A549 (cell line): ENCODE measurements around the gene ZNF101. TPM values are rescaled to one million over a fixed set of nuclear protein-coding genes. Genes with fewer than 3 reads are reported as not detected.

Experiments used
- ATAC-seq, 2 experiments: fragments of 200-7000 bp in 1 of 2; fragments of >200 bp in 1 of 2; cut with Nextera tagmentation in 1 of 2; cut with Tn5 transposase in 1 of 2; 3 replicates each; pipeline versions ENCODE4 v1.8.0 to v1.9.1; 2018 to 2020; ENCODE audit warnings: mild to moderate bottlenecking in 1 of 2, moderate library complexity in 1 of 2
- CTCF ChIA-PET: fragments of 300-600 bp; sonication (Branson Sonifier 250); formaldehyde crosslinking; extraction: SDS; loops from one replicate; lab custom pipeline; 2021; ENCODE audit warnings: antibody characterized with exemption, inconsistent platforms; lab: Yijun Ruan, JAX
- POLR2A ChIA-PET: fragments of 350-600 bp; formaldehyde crosslinking; extraction: SDS; loops from one replicate; lab custom pipeline; 2021; ENCODE audit warnings: antibody characterized with exemption, inconsistent platforms; lab: Yijun Ruan, JAX
- DNase-seq, 2 experiments: peaks; one replicate each; pipeline versions ENCODE4 v3.0.0 to v3.0.0-alpha.2; 2011 to 2016; ENCODE audit warnings: low read depth in 1 of 2, low spot score in 1 of 2
- FAIRE-seq: peaks from 2 replicates; lab custom pipeline; 2011; peaks lifted over from hg19 to GRCh38; lab: Jason Lieb, UNC
- H3K27ac ChIP-seq, 2 experiments: fragments of >200 bp; sonication (Bioruptor Twin); formaldehyde crosslinking; 3 replicates each; pipeline ENCODE4 v1.5.1; 2016 to 2017
- H3K4me1 ChIP-seq: fragments of >200 bp; sonication (Bioruptor Twin); formaldehyde crosslinking; 3 replicates; pipeline ENCODE4 v1.6.1; 2016
- H3K4me2 ChIP-seq: fragments of >200 bp; sonication (Bioruptor Twin); formaldehyde crosslinking; 3 replicates; pipeline ENCODE4 v1.6.1; 2016
- H3K4me3 ChIP-seq: fragments of >200 bp; sonication (Bioruptor Twin); formaldehyde crosslinking; 3 replicates; pipeline ENCODE4 v1.5.1; 2016
- H3K9me3 ChIP-seq: fragments of >200 bp; sonication (Bioruptor Twin); formaldehyde crosslinking; 3 replicates; pipeline ENCODE4 v1.6.1; 2016
- ATOH8 ChIP-seq: fragments of 250-450 bp; sonication (Bioruptor Pico); IDR thresholded peaks from 2 replicates; pipeline ENCODE4 v1.5.0; 2020; ENCODE audit warnings: low read depth, mild to moderate bottlenecking, moderate library complexity
- CEBPB ChIP-seq, 2 experiments: fragments of >200 bp in 1 of 2; sonication (Bioruptor Twin) in 1 of 2; formaldehyde crosslinking in 1 of 2; IDR thresholded peaks; 2 replicates each; pipeline ENCODE4 v1.6.1; 2012 to 2016
- CHD2 ChIP-seq: fragments of 150-350 bp; IDR thresholded peaks from 2 replicates; pipeline ENCODE4 v1.6.1; 2014; ENCODE audit warnings: low read length; ENCODE audit not compliant: partially characterized antibody
- ELK1 ChIP-seq: fragments of 150-350 bp; IDR thresholded peaks from 2 replicates; pipeline ENCODE4 v1.6.1; 2014; ENCODE audit warnings: low read depth, mild to moderate bottlenecking, low read length
- ESRRA ChIP-seq: fragments of 150-350 bp; IDR thresholded peaks from 2 replicates; pipeline ENCODE4 v1.6.1; 2014; ENCODE audit warnings: mild to moderate bottlenecking, low read length, borderline replicate concordance
- HEYL ChIP-seq: fragments of 250-450 bp; sonication (Bioruptor Pico); IDR thresholded peaks from 2 replicates; pipeline ENCODE4 v1.8.0; 2021; ENCODE audit warnings: mild to moderate bottlenecking, moderate library complexity
- PBX3 ChIP-seq: IDR thresholded peaks from 2 replicates; pipeline ENCODE4 v1.6.1; 2012
- POLR2A ChIP-seq: IDR thresholded peaks from 2 replicates; pipeline ENCODE4 v1.6.1; 2012; ENCODE audit warnings: mild to moderate bottlenecking, low read length
- POLR2AphosphoS2 ChIP-seq: conservative IDR thresholded peaks from 2 replicates; pipeline ENCODE4 v1.6.1; 2012; ENCODE audit warnings: low read length, improper control_type of control experiment, inconsistent platforms
- RAD21 ChIP-seq, 2 experiments: fragments of >200 bp in 1 of 2; sonication (Bioruptor Twin) in 1 of 2; formaldehyde crosslinking in 1 of 2; IDR thresholded peaks in 1 of 2; conservative IDR thresholded peaks in 1 of 2; 2 replicates in 1 of 2; 3 replicates in 1 of 2; pipeline ENCODE4 v1.6.1; 2012 to 2018; ENCODE audit warnings: inconsistent platforms in 1 of 2
- RCOR1 ChIP-seq: fragments of 150-350 bp; IDR thresholded peaks from 2 replicates; pipeline ENCODE4 v1.6.1; 2014; ENCODE audit warnings: antibody characterized with exemption, low read length, low read depth
- REST ChIP-seq: fragments of 200-600 bp; sonication (generic); IDR thresholded peaks from 2 replicates; pipeline ENCODE4 v1.6.1; 2016; ENCODE audit warnings: antibody characterized with exemption, mild to moderate bottlenecking, moderate library complexity
- TFCP2L1 ChIP-seq: fragments of 250-450 bp; sonication (Bioruptor Pico); IDR thresholded peaks from 2 replicates; pipeline ENCODE4 v1.5.0; 2021; ENCODE audit warnings: mild to moderate bottlenecking
- ZC3H11A ChIP-seq: fragments of 450-650 bp; IDR thresholded peaks from 2 replicates; pipeline ENCODE4 v1.6.1; 2014; ENCODE audit warnings: antibody characterized with exemption, mild to moderate bottlenecking
- WGBS: methylation state at CpG from one replicate; pipeline ENCODE4 v1.1.6; 2017; ENCODE audit errors: missing lambda C conversion rate; 5-methylcytosine and 5-hydroxymethylcytosine counted together
- polyA plus RNA-seq, 4 experiments: library from polyadenylated mRNA; depleted of rRNA in 3 of 4; stranded (reverse); fragments of >200 nt; fragmentation: RNase III in 1 of 4; extraction: RNeasy Plus Mini Kit Qiagen cat#74134 plus additional on column Dnase treatment in 1 of 4; gene quantifications; 2 replicates in 3 of 4; 3 replicates in 1 of 4; pipeline ENCODE4 v1.2.3, GENCODE V29; 2011 to 2017

Gene ZNF101
- polyA plus RNA-seq, 2 of the 4 experiments (the other 2 are of a cell fraction): 4.9 to 7.4 TPM

GRCh38 chr19:19627621-19628500, 40.8 kb upstream of the ZNF101 start, which contains the start of gene LPAR2:
Gene LPAR2, minus strand, starts transcription at chr19:19628220. Its CDS starts 945 bp downstream, at chr19:19627275.
- ATAC-seq (peak; percentile 42 to 70; a peak in 4 of 6 replicates), FAIRE-seq (no peak)
- 36% methylated on average over 33 of the region's 87 CpGs for WGBS

More at GRCh38 chr19:19627621-19628500, 40.8 kb upstream of the ZNF101 start, which contains the start of gene LPAR2:
- Histone ChIP-seq H3K4me2 (peak within 1 kb of the TSS; percentile 83), H3K27ac (peak within 1 kb of the TSS; percentile 47 to 79), H3K4me1 (no peaks in the 10 kb centered on the region), H3K4me3 (peak within 1 kb of the TSS; percentile 49), H3K9me3 (no peaks in the 10 kb centered on the region)
- ChIA-PET CTCF (interaction anchor here (1.1 to 1.7 kb wide), 4 partner anchors 16 to 95 kb away, joined by 4 to 7 read pairs (median 5); partner anchors contain the start of gene GMIP), POLR2A (no interaction called here)
- TF ChIP-seq CHD2: no peak
- TF ChIP-seq HEYL: no peak
- TF ChIP-seq ATOH8: no peak
- no peak for TF ChIP-seq PBX3
- no peak for TF ChIP-seq TFCP2L1
- TF ChIP-seq ESRRA: no peak
- no peak for TF ChIP-seq POLR2AphosphoS2
- no peak for TF ChIP-seq CEBPB (IDR thresholded peaks at IDR 0.05)
- no peak for TF ChIP-seq ELK1
- TF ChIP-seq POLR2A: no peak
- no peak for TF ChIP-seq REST
- no peak for TF ChIP-seq ZC3H11A
- TF ChIP-seq RCOR1: no peak
- no peak for TF ChIP-seq RAD21 (conservative IDR thresholded peaks at IDR 0.05 in 1 of 2, IDR thresholded peaks at IDR 0.05 in 1 of 2)
- peak in 1 of 2 experiments; percentile 35 for DNase-seq
